Activated naive CD4-positive, alpha-beta T cell treated with anti-CD3 and anti-CD28 coated beads for 36 hours (primary cell): ENCODE data around the gene NDFIP1. TPM values are rescaled to one million over a fixed set of nuclear protein-coding genes. Genes with fewer than 3 reads are reported as not detected.
"Not testable (repeated sequence)": the region's sequence is repeated elsewhere in the genome, so short reads cannot be mapped to it uniquely, and the experiment has no call there.

Experiments
- CTCF ChIA-PET: fragments of 350-600 bp; sonication (Branson Sonifier 250); formaldehyde crosslinking; loops from one replicate; lab custom pipeline; 2021; ENCODE audit warnings: antibody characterized with exemption; lab: Charles Lee
- DNase-seq: peaks from one replicate; pipeline ENCODE4 v3.0.0-alpha.2; 2020
- H3K27ac Mint-ChIP-seq: one replicate; pipeline ENCODE4 v1.8.0; 2021; ENCODE audit warnings: mild to moderate bottlenecking, mixed read lengths
- H3K27me3 Mint-ChIP-seq: one replicate; pipeline ENCODE4 v1.8.0; 2021; ENCODE audit warnings: low read depth, mixed read lengths
- H3K36me3 Mint-ChIP-seq: one replicate; pipeline ENCODE4 v1.8.0; 2021; ENCODE audit warnings: low read depth, mixed read lengths
- H3K4me1 Mint-ChIP-seq: one replicate; pipeline ENCODE4 v1.8.0; 2021; ENCODE audit warnings: low read depth, mixed read lengths
- H3K4me3 Mint-ChIP-seq: one replicate; pipeline ENCODE4 v1.8.0; 2021; ENCODE audit warnings: mild to moderate bottlenecking, moderate library complexity, mixed read lengths
- H3K9me3 Mint-ChIP-seq: one replicate; pipeline ENCODE4 v1.8.0; 2021; ENCODE audit warnings: mixed read lengths
- intact Hi-C: fragments of 100-400 bp; cut with micrococcal nuclease; formaldehyde crosslinking; loops from one replicate; pipeline ENCODE4 v1.15.1; 2023
- total RNA-seq, 2 experiments: library from RNA; stranded (reverse); gene quantifications; one replicate each; pipeline ENCODE4 v1.2.3, GENCODE V29; 2021

NDFIP1 gene
- total RNA-seq, 2 experiments from 2014 or later: 103 to 104 TPM

- intact Hi-C loops: no loop called here
- H3K36me3 Mint-ChIP-seq: no peaks in the 10 kb centered on the region
- CTCF ChIA-PET: interaction anchor here (1.0 kb wide), 1 partner anchor 191 kb away, joined by 3 read pairs; no protein-coding TSS in a partner anchor
These were observed 75.0 kb downstream of the NDFIP1 start for GRCh38 chr5:142183561-142183960.

GRCh38 chr5:142184988-142185387, 76.4 kb downstream of the NDFIP1 start:
- CTCF ChIA-PET: interaction anchor here (0.5 kb wide), 1 partner anchor 265 kb away, joined by 5 read pairs; no protein-coding TSS in a partner anchor
- Mint-ChIP-seq H3K9me3 (no peaks in the 10 kb centered on the region), H3K36me3 (no peaks in the 10 kb centered on the region), H3K4me1 (no peaks in the 10 kb centered on the region), H3K4me3 (no peak overlapping the region), H3K27me3 (no peaks in the 10 kb centered on the region), H3K27ac (no peak overlapping the region)
- DNase-seq: no peak
- intact Hi-C loops: no loop called here

More at GRCh38 chr5:142183561-142183960, 75.0 kb downstream of the NDFIP1 start:
- H3K27me3 Mint-ChIP-seq: no peaks in the 10 kb centered on the region
- H3K9me3 Mint-ChIP-seq: no peaks in the 10 kb centered on the region
- no peak overlapping the region for H3K27ac Mint-ChIP-seq
- H3K4me1 Mint-ChIP-seq: no peaks in the 10 kb centered on the region
- no peak for DNase-seq
- H3K4me3 Mint-ChIP-seq: no peak overlapping the region

GRCh38 chr5:142186514-142186856, 77.9 kb downstream of the NDFIP1 start:
- no peaks in the 10 kb centered on the region for H3K36me3 Mint-ChIP-seq
- DNase-seq: no peak
- no peaks in the 10 kb centered on the region for H3K9me3 Mint-ChIP-seq
- H3K4me3 Mint-ChIP-seq: no peak overlapping the region
- no peaks in the 10 kb centered on the region for H3K4me1 Mint-ChIP-seq
- H3K27ac Mint-ChIP-seq: no peak overlapping the region
- CTCF ChIA-PET: interaction anchor here (1.6 kb wide), 1 partner anchor 10 kb away, joined by 4 read pairs; no protein-coding TSS in a partner anchor
- intact Hi-C loops: no loop called here
- no peaks in the 10 kb centered on the region for H3K27me3 Mint-ChIP-seq

- no peak for DNase-seq
- H3K27me3 Mint-ChIP-seq: no peaks in the 10 kb centered on the region
- no peaks in the 10 kb centered on the region for H3K4me1 Mint-ChIP-seq
- no peak overlapping the region for H3K4me3 Mint-ChIP-seq
- no peak overlapping the region for H3K27ac Mint-ChIP-seq
- CTCF ChIA-PET: interaction anchor here (1.1 to 1.6 kb wide), 2 partner anchors 11 to 29 kb away, joined by 4 read pairs; no protein-coding TSS in a partner anchor
- H3K36me3 Mint-ChIP-seq: no peaks in the 10 kb centered on the region
- no peaks in the 10 kb centered on the region for H3K9me3 Mint-ChIP-seq
- intact Hi-C loops: no loop called here
These were observed 78.4 kb downstream of the NDFIP1 start for GRCh38 chr5:142186857-142187594.

- H3K27me3 Mint-ChIP-seq, H3K9me3 Mint-ChIP-seq, H3K4me3 Mint-ChIP-seq, H3K4me1 Mint-ChIP-seq, DNase-seq, intact Hi-C loops, H3K27ac Mint-ChIP-seq, H3K36me3 Mint-ChIP-seq: not testable (repeated sequence)
- CTCF ChIA-PET: interaction anchor here (1.2 kb wide), 1 partner anchor 188 kb away, joined by 3 read pairs; no protein-coding TSS in a partner anchor
These were observed 80.1 kb downstream of the NDFIP1 start for GRCh38 chr5:142188691-142189090.

- Mint-ChIP-seq H3K4me1 (no peaks in the 10 kb centered on the region), H3K27me3 (no peaks in the 10 kb centered on the region), H3K4me3 (no peak overlapping the region), H3K27ac (no peak overlapping the region), H3K36me3 (no peaks in the 10 kb centered on the region), H3K9me3 (no peaks in the 10 kb centered on the region)
- CTCF ChIA-PET: no interaction called here
- no peak for DNase-seq
- intact Hi-C loops: no loop called here
These were observed 81.2 kb downstream of the NDFIP1 start for GRCh38 chr5:142189813-142190212.

- no peak overlapping the region for H3K4me3 Mint-ChIP-seq
- DNase-seq: no peak
- no peaks in the 10 kb centered on the region for H3K9me3 Mint-ChIP-seq
- no peaks in the 10 kb centered on the region for H3K36me3 Mint-ChIP-seq
- intact Hi-C loops: no loop called here
- H3K27ac Mint-ChIP-seq: no peak overlapping the region
- no peaks in the 10 kb centered on the region for H3K27me3 Mint-ChIP-seq
- CTCF ChIA-PET: interaction anchor here (0.6 kb wide), 1 partner anchor 43 kb away, joined by 3 read pairs; no protein-coding TSS in a partner anchor
- no peaks in the 10 kb centered on the region for H3K4me1 Mint-ChIP-seq
These were observed 83.2 kb downstream of the NDFIP1 start for GRCh38 chr5:142191776-142192175.

GRCh38 chr5:142192286-142193113, 83.9 kb downstream of the NDFIP1 start:
- DNase-seq: no peak
- intact Hi-C loops: no loop called here
- no peak overlapping the region for H3K4me3 Mint-ChIP-seq
- no peaks in the 10 kb centered on the region for H3K4me1 Mint-ChIP-seq
- no peaks in the 10 kb centered on the region for H3K27me3 Mint-ChIP-seq
- no peaks in the 10 kb centered on the region for H3K9me3 Mint-ChIP-seq
- no peaks in the 10 kb centered on the region for H3K36me3 Mint-ChIP-seq
- CTCF ChIA-PET: interaction anchor here (0.6 kb wide), 1 partner anchor 42 kb away, joined by 3 read pairs; no protein-coding TSS in a partner anchor
- H3K27ac Mint-ChIP-seq: no peak overlapping the region

GRCh38 chr5:142193114-142193428, 84.5 kb downstream of the NDFIP1 start:
- DNase-seq: no peak
- no peaks in the 10 kb centered on the region for H3K36me3 Mint-ChIP-seq
- CTCF ChIA-PET: no interaction called here
- no peaks in the 10 kb centered on the region for H3K27me3 Mint-ChIP-seq
- no peak overlapping the region for H3K4me3 Mint-ChIP-seq
- H3K9me3 Mint-ChIP-seq: no peaks in the 10 kb centered on the region
- no peak overlapping the region for H3K27ac Mint-ChIP-seq
- no peaks in the 10 kb centered on the region for H3K4me1 Mint-ChIP-seq
- intact Hi-C loops: no loop called here

- intact Hi-C loops: no loop called here
- DNase-seq: no peak
- H3K4me1 Mint-ChIP-seq: no peaks in the 10 kb centered on the region
- no peak overlapping the region for H3K4me3 Mint-ChIP-seq
- H3K36me3 Mint-ChIP-seq: no peaks in the 10 kb centered on the region
- H3K27ac Mint-ChIP-seq: no peak overlapping the region
- H3K27me3 Mint-ChIP-seq: no peaks in the 10 kb centered on the region
- H3K9me3 Mint-ChIP-seq: no peaks in the 10 kb centered on the region
- CTCF ChIA-PET: interaction anchor here (0.5 kb wide), 1 partner anchor 98 kb away, joined by 3 read pairs; no protein-coding TSS in a partner anchor
These were observed 88.5 kb downstream of the NDFIP1 start for GRCh38 chr5:142197098-142197497.

GRCh38 chr5:142197781-142198180, 89.2 kb downstream of the NDFIP1 start:
- Mint-ChIP-seq H3K36me3 (no peaks in the 10 kb centered on the region), H3K9me3 (no peaks in the 10 kb centered on the region), H3K4me1 (no peaks in the 10 kb centered on the region), H3K4me3 (no peak overlapping the region), H3K27me3 (no peaks in the 10 kb centered on the region), H3K27ac (no peak overlapping the region)
- no peak for DNase-seq
- CTCF ChIA-PET: interaction anchor here (0.5 kb wide), 1 partner anchor 97 kb away, joined by 3 read pairs; no protein-coding TSS in a partner anchor
- intact Hi-C loops: no loop called here

GRCh38 chr5:142199388-142199787, 90.8 kb downstream of the NDFIP1 start:
- H3K36me3 Mint-ChIP-seq: no peaks in the 10 kb centered on the region
- H3K27me3 Mint-ChIP-seq: no peaks in the 10 kb centered on the region
- H3K27ac Mint-ChIP-seq: no peak overlapping the region
- no peak overlapping the region for H3K4me3 Mint-ChIP-seq
- CTCF ChIA-PET: no interaction called here
- no peaks in the 10 kb centered on the region for H3K9me3 Mint-ChIP-seq
- intact Hi-C loops: no loop called here
- no peaks in the 10 kb centered on the region for H3K4me1 Mint-ChIP-seq
- DNase-seq: no peak
